ENCODE data around the gene CABLES2.

CABLES2 gene

DNA sequence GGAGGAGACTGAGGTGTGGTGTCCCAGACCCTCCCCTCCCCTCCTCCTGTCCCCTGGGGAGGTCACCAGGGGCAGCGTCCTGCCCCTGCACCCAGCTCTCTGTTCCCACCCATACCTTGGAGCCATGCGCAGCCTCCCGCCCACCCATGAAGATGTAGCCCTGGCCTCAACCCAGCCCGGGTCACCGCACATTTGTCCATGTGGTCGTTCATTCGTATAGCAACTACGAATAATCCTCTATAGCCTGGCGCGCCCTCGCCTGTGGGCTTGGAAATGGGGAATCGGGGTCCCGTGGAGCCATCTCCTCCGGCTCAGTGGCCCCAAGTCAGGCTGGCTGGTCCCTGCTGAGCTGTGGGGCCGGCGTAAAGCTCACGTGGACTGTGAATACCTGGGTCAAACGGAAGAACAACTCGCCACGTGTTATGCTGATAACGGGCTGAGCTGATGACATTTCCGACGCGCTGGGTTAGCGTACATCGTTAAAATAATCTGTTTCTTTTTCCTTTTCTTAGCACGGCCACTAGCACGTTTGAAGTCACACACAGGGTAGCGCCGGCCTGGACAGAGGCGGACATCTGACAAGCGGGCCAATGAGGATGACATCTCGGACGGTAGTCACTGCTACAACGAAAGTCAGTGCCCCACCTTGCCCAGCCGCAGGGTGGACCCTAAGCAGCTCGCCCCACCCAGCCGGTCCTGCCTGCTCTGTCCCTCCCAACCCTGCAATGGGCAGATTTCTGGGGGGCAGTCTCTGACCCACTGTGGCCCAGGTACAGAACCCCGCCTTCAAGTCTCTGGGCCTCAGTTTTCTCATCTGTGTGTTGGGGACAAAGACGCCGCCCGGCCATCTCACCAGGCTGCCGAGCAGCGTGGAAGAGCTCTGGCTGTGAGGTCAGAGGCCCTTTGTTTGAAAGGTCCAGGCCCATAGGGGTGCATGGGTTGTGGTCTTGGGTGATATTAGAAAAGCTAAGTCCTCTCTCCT is 40.1 kb upstream of the CABLES2 start:
- Histone ChIP-seq H3K4me3 (ENCODE audit: low read length) (no peak overlapping the region), H3K9me3 (ENCODE audit: control insufficient read depth, low read depth, low read length) (no peaks in the 10 kb centered on the region), H3K36me3 (ENCODE audit: control insufficient read depth, low read depth, low read length) (no peaks in the 10 kb centered on the region), H3K9ac (ENCODE audit: low read length) (no peak overlapping the region), H3K27ac (ENCODE audit: low read length) (no peak overlapping the region), H3K27me3 (ENCODE audit: control insufficient read depth, insufficient read depth, low read length) (no peaks in the 10 kb centered on the region), H3K4me1 (ENCODE audit: control insufficient read depth, low read depth, low read length) (no peaks in the 10 kb centered on the region)

DNA sequence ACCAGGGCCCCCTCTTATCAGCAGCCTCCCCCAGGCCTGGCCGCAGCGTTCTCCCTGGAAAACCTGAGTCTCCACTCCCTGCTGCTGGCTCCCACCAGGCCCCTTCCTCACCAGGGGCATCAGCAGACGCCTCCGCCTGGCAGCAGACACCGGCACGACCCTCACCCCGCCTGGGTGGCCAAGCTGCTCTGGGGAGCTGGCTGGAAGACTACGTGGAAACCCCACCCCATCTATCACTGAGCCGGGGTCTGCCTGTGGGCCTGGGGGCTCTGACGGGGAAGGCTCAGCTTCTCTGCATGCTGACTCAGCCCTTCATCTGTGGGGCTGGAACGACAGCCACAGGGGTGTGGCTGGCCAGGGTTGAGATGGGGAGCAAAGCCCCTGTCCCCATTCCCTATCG is 39.4 kb upstream of the CABLES2 start:
- H3K4me3 ChIP-seq (ENCODE audit: low read length): no peak overlapping the region
- H3K9me3 ChIP-seq (ENCODE audit: control insufficient read depth, low read depth, low read length): no peaks in the 10 kb centered on the region
- H3K9ac ChIP-seq (ENCODE audit: low read length): no peak overlapping the region
- H3K36me3 ChIP-seq (ENCODE audit: control insufficient read depth, low read depth, low read length): no peaks in the 10 kb centered on the region
- H3K27me3 ChIP-seq (ENCODE audit: control insufficient read depth, insufficient read depth, low read length): no peaks in the 10 kb centered on the region
- H3K4me1 ChIP-seq (ENCODE audit: control insufficient read depth, low read depth, low read length): no peaks in the 10 kb centered on the region
- H3K27ac ChIP-seq (ENCODE audit: low read length): no peak overlapping the region

DNA sequence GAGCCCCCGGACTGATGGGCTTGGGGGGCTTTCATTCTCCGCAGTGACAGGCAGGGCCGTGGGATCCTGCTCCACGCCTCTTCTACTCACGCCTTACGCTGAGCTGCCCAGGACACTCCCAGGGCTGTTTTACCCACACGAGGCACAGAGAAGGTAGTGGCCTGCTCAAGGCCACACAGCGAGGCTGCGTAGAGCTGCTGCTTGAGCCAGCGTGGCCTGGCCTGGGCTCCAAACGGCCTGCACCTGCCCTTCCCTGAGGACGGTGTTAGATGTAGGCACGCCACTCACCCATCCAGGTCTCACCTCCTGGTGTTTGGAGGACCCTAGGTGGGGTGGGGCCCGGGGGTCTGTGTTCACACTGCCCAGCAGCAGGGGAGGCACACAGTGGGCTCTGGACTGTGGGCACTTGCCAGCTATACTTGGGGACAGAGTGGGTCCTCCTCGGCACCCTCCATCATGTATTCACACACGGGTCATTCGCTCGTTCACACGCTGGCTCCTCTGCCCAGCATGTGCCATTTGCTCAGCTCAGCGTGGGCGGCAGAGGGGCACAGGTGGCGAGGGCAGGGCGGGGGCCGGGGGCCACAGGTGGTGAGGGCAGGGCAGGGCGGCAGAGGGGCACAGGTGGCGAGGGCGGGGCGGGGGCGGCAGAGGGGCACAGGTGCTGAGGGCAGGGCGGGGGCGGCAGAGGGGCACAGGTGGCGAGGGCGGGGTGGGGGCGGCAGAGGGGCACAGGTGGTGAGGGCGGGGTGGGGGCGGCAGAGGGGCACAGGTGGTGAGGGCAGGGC is 38.7 kb upstream of the CABLES2 start:
- H3K36me3 ChIP-seq (ENCODE audit: control insufficient read depth, low read depth, low read length): no peaks in the 10 kb centered on the region
- no peaks in the 10 kb centered on the region for H3K9me3 ChIP-seq (ENCODE audit: control insufficient read depth, low read depth, low read length)
- no peak overlapping the region for H3K4me3 ChIP-seq (ENCODE audit: low read length)
- H3K27me3 ChIP-seq (ENCODE audit: control insufficient read depth, insufficient read depth, low read length): no peaks in the 10 kb centered on the region
- H3K9ac ChIP-seq (ENCODE audit: low read length): no peak overlapping the region
- no peaks in the 10 kb centered on the region for H3K4me1 ChIP-seq (ENCODE audit: control insufficient read depth, low read depth, low read length)
- no peak overlapping the region for H3K27ac ChIP-seq (ENCODE audit: low read length)

- no peaks in the 10 kb centered on the region for H3K4me1 ChIP-seq (ENCODE audit: control insufficient read depth, low read depth, low read length)
- no peak overlapping the region for H3K27ac ChIP-seq (ENCODE audit: low read length)
- no peak overlapping the region for H3K4me3 ChIP-seq (ENCODE audit: low read length)
- H3K27me3 ChIP-seq (ENCODE audit: control insufficient read depth, insufficient read depth, low read length): no peaks in the 10 kb centered on the region
- H3K9me3 ChIP-seq (ENCODE audit: control insufficient read depth, low read depth, low read length): no peaks in the 10 kb centered on the region
- no peak overlapping the region for H3K9ac ChIP-seq (ENCODE audit: low read length)
- H3K36me3 ChIP-seq (ENCODE audit: control insufficient read depth, low read depth, low read length): no peaks in the 10 kb centered on the region
These were observed 37.2 kb upstream of the CABLES2 start for GRCh38 chr20:62444286-62444685.

DNA sequence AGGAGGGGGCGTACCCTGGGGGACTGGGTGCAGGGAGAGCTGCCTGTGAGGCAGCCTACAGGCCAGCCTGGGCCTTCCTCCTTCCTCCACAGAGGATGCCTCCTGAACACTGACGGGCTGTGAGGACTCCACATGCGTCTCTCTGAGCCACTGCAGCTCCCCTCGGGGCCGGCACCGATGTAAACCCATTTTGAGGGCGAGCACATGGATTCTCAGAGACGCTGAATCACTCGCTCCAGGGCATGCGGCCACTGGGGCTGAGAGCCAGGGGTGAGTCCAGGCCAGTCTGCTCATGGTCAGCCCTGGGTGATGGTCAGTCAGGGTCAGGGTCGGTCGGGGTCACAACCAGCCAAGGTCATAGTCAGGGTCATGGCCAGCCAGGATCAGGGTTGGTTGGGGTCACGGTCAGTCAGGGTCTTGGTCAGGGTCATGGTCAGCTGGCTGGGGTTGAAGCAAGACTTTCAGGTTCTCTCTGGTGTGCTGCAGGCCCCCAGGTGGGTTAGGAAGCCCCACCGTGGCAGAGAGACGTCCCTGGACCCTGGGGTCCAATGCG is 35.0 kb upstream of the CABLES2 start:
- no peak overlapping the region for H3K27ac ChIP-seq (ENCODE audit: low read length)
- no peaks in the 10 kb centered on the region for H3K4me1 ChIP-seq (ENCODE audit: control insufficient read depth, low read depth, low read length)
- no peak overlapping the region for H3K9ac ChIP-seq (ENCODE audit: low read length)
- H3K9me3 ChIP-seq (ENCODE audit: control insufficient read depth, low read depth, low read length): no peaks in the 10 kb centered on the region
- H3K27me3 ChIP-seq (ENCODE audit: control insufficient read depth, insufficient read depth, low read length): no peaks in the 10 kb centered on the region
- no peak overlapping the region for H3K4me3 ChIP-seq (ENCODE audit: low read length)
- H3K36me3 ChIP-seq (ENCODE audit: control insufficient read depth, low read depth, low read length): no peaks in the 10 kb centered on the region

DNA sequence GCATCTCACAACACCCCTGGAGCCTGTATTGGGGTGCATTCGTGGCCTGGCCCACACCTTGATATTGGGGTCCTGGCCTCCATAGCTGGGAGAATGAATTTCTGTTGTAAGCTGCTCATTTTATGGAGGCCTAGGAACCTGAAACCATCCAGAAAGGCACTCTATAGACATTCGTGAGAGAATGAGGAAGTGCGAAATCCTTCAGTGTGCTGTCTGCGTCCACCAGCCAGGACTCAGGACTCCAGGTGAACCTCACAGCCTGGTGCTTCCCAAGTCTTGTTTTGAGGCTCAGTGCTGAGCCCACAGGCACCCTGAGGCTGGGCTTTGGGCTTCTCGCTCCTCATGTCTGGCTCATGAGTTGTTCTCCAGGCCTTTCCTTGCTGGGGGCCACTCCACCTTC is 32.1 kb upstream of the CABLES2 start:
- Histone ChIP-seq H3K36me3 (ENCODE audit: control insufficient read depth, low read depth, low read length) (no peaks in the 10 kb centered on the region), H3K27ac (ENCODE audit: low read length) (no peak overlapping the region), H3K9ac (ENCODE audit: low read length) (no peak overlapping the region), H3K4me3 (ENCODE audit: low read length) (no peak overlapping the region), H3K27me3 (ENCODE audit: control insufficient read depth, insufficient read depth, low read length) (no peaks in the 10 kb centered on the region), H3K9me3 (ENCODE audit: control insufficient read depth, low read depth, low read length) (no peaks in the 10 kb centered on the region), H3K4me1 (ENCODE audit: control insufficient read depth, low read depth, low read length) (no peaks in the 10 kb centered on the region)

GRCh38 chr20:62437927-62438326 is 30.8 kb upstream of the CABLES2 start:
- Histone ChIP-seq H3K4me1 (ENCODE audit: control insufficient read depth, low read depth, low read length) (no peaks in the 10 kb centered on the region), H3K9ac (ENCODE audit: low read length) (no peak overlapping the region), H3K9me3 (ENCODE audit: control insufficient read depth, low read depth, low read length) (no peaks in the 10 kb centered on the region), H3K36me3 (ENCODE audit: control insufficient read depth, low read depth, low read length) (no peaks in the 10 kb centered on the region), H3K27ac (ENCODE audit: low read length) (no peak overlapping the region), H3K4me3 (ENCODE audit: low read length) (no peak overlapping the region), H3K27me3 (ENCODE audit: control insufficient read depth, insufficient read depth, low read length) (no peaks in the 10 kb centered on the region)

DNA sequence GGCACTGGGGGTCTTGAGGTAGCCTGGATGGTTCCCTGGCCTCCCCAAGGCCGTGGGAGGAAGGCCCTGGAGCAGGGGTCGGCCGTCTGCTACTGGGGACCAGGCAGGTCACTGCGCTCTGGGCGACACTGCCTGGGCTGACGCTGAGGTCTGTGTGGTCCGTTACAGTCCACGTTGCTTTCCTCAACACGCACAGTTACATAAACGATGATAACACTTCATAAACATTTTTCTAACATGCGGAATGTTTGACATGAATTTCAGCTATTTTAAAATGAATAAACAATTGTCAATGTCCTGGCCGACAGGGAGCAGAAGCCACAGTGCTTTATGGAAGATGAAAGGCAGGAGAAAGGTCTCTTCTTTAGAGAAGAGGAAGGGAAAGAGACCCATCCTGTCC is 30.4 kb upstream of the CABLES2 start:
- H3K4me3 ChIP-seq (ENCODE audit: low read length): no peak overlapping the region
- no peak overlapping the region for H3K27ac ChIP-seq (ENCODE audit: low read length)
- no peaks in the 10 kb centered on the region for H3K27me3 ChIP-seq (ENCODE audit: control insufficient read depth, insufficient read depth, low read length)
- H3K36me3 ChIP-seq (ENCODE audit: control insufficient read depth, low read depth, low read length): no peaks in the 10 kb centered on the region
- no peak overlapping the region for H3K9ac ChIP-seq (ENCODE audit: low read length)
- H3K9me3 ChIP-seq (ENCODE audit: control insufficient read depth, low read depth, low read length): no peaks in the 10 kb centered on the region
- no peaks in the 10 kb centered on the region for H3K4me1 ChIP-seq (ENCODE audit: control insufficient read depth, low read depth, low read length)

GRCh38 chr20:62436692-62437091 is 29.6 kb upstream of the CABLES2 start:
- H3K9me3 ChIP-seq (ENCODE audit: control insufficient read depth, low read depth, low read length): no peaks in the 10 kb centered on the region
- no peak overlapping the region for H3K9ac ChIP-seq (ENCODE audit: low read length)
- no peaks in the 10 kb centered on the region for H3K4me1 ChIP-seq (ENCODE audit: control insufficient read depth, low read depth, low read length)
- no peaks in the 10 kb centered on the region for H3K36me3 ChIP-seq (ENCODE audit: control insufficient read depth, low read depth, low read length)
- no peaks in the 10 kb centered on the region for H3K27me3 ChIP-seq (ENCODE audit: control insufficient read depth, insufficient read depth, low read length)
- H3K4me3 ChIP-seq (ENCODE audit: low read length): no peak overlapping the region
- H3K27ac ChIP-seq (ENCODE audit: low read length): no peak overlapping the region

- Histone ChIP-seq H3K9ac (ENCODE audit: low read length) (no peak overlapping the region), H3K27me3 (ENCODE audit: control insufficient read depth, insufficient read depth, low read length) (no peaks in the 10 kb centered on the region), H3K36me3 (ENCODE audit: control insufficient read depth, low read depth, low read length) (no peaks in the 10 kb centered on the region), H3K27ac (ENCODE audit: low read length) (no peak overlapping the region), H3K4me1 (ENCODE audit: control insufficient read depth, low read depth, low read length) (peaks cover 10% of the 10 kb centered on the region), H3K9me3 (ENCODE audit: control insufficient read depth, low read depth, low read length) (no peaks in the 10 kb centered on the region), H3K4me3 (ENCODE audit: low read length) (no peak overlapping the region)
These were observed 26.8 kb upstream of the CABLES2 start for GRCh38 chr20:62433658-62434497.
